ENCODE measurements around the gene EHD1. TPM values are rescaled to one million over a fixed set of nuclear protein-coding genes. Genes with fewer than 3 reads are reported as not detected.

Gene EHD1
- total and polyA plus RNA-seq, 2 of the 8 experiments (the other 6 are each of a cell fraction or from before 2014, with no cell fraction given) = 31.5 to 42.9 TPM

DNA sequence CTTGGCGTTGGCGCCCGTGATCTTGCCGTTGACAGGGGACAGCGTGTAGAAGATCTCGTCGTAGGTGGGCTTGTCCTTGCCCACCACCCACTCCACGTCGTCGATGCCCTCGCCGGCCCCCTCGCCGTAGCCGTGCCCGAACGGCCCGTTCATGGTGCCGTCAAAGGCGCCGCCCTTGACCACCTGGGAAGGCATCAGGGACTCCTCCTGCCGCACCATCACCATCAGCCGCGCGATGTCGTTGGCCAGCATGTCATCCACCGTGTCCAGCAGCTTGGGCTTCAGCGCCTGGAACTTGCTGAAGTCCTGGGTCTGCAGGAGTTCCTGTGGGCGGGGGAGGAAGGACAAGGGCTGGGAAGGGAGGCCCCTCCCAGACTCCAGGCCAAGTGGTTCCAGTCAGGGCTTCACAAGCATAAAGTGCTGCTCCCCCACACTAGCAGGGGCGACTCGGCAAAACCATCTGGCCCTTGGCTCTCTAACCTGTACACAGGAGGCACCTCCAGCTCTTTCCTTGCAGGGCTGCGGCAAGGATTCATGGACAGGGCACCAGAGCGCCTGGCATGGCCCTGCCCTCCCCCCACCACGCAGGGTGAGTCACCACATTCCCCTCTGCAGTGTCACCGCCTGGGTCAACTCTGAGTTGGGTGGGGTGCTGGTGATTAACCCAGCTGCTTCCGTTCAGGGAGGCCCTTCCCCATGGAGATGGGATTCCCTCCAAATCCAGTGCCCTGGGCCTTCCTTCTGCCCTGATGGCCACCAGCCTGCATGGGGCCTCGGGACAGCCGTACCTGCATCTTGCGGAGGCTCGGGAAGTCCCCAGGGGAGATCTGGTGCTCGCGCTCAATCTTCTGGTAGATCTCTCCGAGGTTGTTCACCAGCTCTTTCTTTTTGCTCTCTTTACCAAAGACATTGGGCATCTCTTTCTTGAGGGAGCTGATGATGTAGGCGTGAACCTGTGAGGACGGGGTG lies 23.6 kb downstream of the EHD1 start (continued):
- TF ChIP-seq, protein P1, sequence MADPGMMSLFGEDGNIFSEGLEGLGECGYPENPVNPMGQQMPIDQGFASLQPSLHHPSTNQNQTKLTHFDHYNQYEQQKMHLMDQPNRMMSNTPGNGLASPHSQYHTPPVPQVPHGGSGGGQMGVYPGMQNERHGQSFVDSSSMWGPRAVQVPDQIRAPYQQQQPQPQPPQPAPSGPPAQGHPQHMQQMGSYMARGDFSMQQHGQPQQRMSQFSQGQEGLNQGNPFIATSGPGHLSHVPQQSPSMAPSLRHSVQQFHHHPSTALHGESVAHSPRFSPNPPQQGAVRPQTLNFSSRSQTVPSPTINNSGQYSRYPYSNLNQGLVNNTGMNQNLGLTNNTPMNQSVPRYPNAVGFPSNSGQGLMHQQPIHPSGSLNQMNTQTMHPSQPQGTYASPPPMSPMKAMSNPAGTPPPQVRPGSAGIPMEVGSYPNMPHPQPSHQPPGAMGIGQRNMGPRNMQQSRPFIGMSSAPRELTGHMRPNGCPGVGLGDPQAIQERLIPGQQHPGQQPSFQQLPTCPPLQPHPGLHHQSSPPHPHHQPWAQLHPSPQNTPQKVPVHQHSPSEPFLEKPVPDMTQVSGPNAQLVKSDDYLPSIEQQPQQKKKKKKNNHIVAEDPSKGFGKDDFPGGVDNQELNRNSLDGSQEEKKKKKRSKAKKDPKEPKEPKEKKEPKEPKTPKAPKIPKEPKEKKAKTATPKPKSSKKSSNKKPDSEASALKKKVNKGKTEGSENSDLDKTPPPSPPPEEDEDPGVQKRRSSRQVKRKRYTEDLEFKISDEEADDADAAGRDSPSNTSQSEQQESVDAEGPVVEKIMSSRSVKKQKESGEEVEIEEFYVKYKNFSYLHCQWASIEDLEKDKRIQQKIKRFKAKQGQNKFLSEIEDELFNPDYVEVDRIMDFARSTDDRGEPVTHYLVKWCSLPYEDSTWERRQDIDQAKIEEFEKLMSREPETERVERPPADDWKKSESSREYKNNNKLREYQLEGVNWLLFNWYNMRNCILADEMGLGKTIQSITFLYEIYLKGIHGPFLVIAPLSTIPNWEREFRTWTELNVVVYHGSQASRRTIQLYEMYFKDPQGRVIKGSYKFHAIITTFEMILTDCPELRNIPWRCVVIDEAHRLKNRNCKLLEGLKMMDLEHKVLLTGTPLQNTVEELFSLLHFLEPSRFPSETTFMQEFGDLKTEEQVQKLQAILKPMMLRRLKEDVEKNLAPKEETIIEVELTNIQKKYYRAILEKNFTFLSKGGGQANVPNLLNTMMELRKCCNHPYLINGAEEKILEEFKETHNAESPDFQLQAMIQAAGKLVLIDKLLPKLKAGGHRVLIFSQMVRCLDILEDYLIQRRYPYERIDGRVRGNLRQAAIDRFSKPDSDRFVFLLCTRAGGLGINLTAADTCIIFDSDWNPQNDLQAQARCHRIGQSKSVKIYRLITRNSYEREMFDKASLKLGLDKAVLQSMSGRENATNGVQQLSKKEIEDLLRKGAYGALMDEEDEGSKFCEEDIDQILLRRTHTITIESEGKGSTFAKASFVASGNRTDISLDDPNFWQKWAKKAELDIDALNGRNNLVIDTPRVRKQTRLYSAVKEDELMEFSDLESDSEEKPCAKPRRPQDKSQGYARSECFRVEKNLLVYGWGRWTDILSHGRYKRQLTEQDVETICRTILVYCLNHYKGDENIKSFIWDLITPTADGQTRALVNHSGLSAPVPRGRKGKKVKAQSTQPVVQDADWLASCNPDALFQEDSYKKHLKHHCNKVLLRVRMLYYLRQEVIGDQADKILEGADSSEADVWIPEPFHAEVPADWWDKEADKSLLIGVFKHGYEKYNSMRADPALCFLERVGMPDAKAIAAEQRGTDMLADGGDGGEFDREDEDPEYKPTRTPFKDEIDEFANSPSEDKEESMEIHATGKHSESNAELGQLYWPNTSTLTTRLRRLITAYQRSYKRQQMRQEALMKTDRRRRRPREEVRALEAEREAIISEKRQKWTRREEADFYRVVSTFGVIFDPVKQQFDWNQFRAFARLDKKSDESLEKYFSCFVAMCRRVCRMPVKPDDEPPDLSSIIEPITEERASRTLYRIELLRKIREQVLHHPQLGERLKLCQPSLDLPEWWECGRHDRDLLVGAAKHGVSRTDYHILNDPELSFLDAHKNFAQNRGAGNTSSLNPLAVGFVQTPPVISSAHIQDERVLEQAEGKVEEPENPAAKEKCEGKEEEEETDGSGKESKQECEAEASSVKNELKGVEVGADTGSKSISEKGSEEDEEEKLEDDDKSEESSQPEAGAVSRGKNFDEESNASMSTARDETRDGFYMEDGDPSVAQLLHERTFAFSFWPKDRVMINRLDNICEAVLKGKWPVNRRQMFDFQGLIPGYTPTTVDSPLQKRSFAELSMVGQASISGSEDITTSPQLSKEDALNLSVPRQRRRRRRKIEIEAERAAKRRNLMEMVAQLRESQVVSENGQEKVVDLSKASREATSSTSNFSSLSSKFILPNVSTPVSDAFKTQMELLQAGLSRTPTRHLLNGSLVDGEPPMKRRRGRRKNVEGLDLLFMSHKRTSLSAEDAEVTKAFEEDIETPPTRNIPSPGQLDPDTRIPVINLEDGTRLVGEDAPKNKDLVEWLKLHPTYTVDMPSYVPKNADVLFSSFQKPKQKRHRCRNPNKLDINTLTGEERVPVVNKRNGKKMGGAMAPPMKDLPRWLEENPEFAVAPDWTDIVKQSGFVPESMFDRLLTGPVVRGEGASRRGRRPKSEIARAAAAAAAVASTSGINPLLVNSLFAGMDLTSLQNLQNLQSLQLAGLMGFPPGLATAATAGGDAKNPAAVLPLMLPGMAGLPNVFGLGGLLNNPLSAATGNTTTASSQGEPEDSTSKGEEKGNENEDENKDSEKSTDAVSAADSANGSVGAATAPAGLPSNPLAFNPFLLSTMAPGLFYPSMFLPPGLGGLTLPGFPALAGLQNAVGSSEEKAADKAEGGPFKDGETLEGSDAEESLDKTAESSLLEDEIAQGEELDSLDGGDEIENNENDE (IDR thresholded peaks at IDR 0.05; ENCODE audit: insufficient replicate concordance, low read length) = no peak
- no peak for TF ChIP-seq CHD2 (IDR thresholded peaks at IDR 0.05; ENCODE audit: low read length)
- TF ChIP-seq CBX8 (IDR thresholded peaks at IDR 0.05; ENCODE audit: borderline replicate concordance, low read depth, low read length) = no peak
- TF ChIP-seq RXRA (IDR thresholded peaks at IDR 0.05; ENCODE audit: insufficient read depth, low read depth, low read length) = no peak
- no peak for TF ChIP-seq HDAC2 (IDR thresholded peaks at IDR 0.05; ENCODE audit: borderline replicate concordance in 1 of 2, low read depth in 2 of 2, low read length in 2 of 2)
